Esophagus muscularis mucosa (tissue), 3 donors: ENCODE results near the gene MPZ.

Source experiments
- CTCF ChIP-seq, 3 experiments: fragments of 200-600 bp in 2 of 3; fragments of 450-650 bp in 1 of 3; sonication (generic) in 2 of 3; IDR thresholded peaks; one replicate each; pipeline ENCODE4 v1.5.1; 2017 to 2019; ENCODE audit warnings: antibody characterized with exemption in 3 of 3, mild to moderate bottlenecking in 2 of 3, moderate library complexity in 1 of 3
- POLR2A ChIP-seq: fragments of 450-650 bp; IDR thresholded peaks from one replicate; pipeline ENCODE4 v1.6.1; 2017; ENCODE audit warnings: antibody characterized with exemption, moderate library complexity, mild to moderate bottlenecking, low read depth
- POLR2AphosphoS5 ChIP-seq, 2 donors: sonication (generic); formaldehyde crosslinking; IDR thresholded peaks; one replicate each; pipeline ENCODE4 v1.6.1; 2017; ENCODE audit warnings: antibody characterized with exemption in 2 of 2

DNA sequence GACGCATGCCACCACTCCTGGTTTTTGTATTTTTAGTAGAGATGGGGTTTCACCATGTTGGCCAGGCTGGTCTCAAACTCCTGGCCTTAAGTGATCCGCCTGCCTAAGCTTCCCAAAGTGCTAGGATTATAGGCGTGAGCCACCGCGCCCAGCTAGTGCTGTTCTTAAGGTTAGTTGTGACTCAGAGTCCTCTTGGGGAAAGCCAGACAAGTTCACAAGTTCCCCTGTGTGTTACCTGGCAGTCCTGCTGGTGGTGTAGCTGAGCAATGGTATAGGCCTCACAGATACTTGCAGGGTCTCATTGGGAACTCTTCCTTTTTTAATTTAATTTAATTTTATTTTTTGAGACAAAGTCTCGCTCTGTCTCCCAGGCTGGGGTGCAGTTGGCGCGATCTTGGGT is 47.3 kb upstream of the MPZ start:
- TF ChIP-seq POLR2A (no peak), CTCF (IDR thresholded peaks at IDR 0.05) (no peak), POLR2AphosphoS5 (IDR thresholded peaks at IDR 0.05) (no peak)
